Osteoblast (primary cell): Measurements from ENCODE around the gene APOL4. TPM values are rescaled to one million over a fixed set of nuclear protein-coding genes. Genes with fewer than 3 reads are reported as not detected.
"Not testable (repeated sequence)": the region's sequence is repeated elsewhere in the genome, so short reads cannot be mapped to it uniquely, and the experiment has no call there.

Experiments
- DNase-seq: peaks from one replicate; pipeline ENCODE4 v3.0.0; 2011; ENCODE audit warnings: low spot score, mixed read lengths; ENCODE audit not compliant: insufficient read length; ENCODE audit errors: missing footprints
- H2AFZ ChIP-seq: 2 replicates; pipeline ENCODE4 v1.6.0; 2011; ENCODE audit warnings: mild to moderate bottlenecking, low read length
- H3K27ac ChIP-seq: 2 replicates; pipeline ENCODE4 v1.5.1; 2011; ENCODE audit warnings: mild to moderate bottlenecking, low read depth, low read length, moderate library complexity
- H3K27me3 ChIP-seq: 2 replicates; pipeline ENCODE4 v1.6.0; 2012; ENCODE audit warnings: mild to moderate bottlenecking, control low read depth, inconsistent platforms, low read length, moderate library complexity; ENCODE audit not compliant: insufficient read depth
- H3K36me3 ChIP-seq: 2 replicates; pipeline ENCODE4 v1.5.1; 2011; ENCODE audit warnings: mild to moderate bottlenecking, low read length, control low read depth, moderate library complexity; ENCODE audit not compliant: insufficient read depth
- H3K4me1 ChIP-seq: 2 replicates; pipeline ENCODE4 v1.5.1; 2011; ENCODE audit warnings: mild to moderate bottlenecking, low read length, control low read depth, moderate library complexity; ENCODE audit not compliant: insufficient read depth
- H3K4me2 ChIP-seq: 2 replicates; pipeline ENCODE4 v1.6.0; 2011; ENCODE audit warnings: mild to moderate bottlenecking, low read length; ENCODE audit not compliant: insufficient read depth
- H3K4me3 ChIP-seq: fragments of 200-600 bp; sonication (generic); 3 replicates; pipeline ENCODE4 v1.5.1; 2012; ENCODE audit warnings: mild to moderate bottlenecking, low read length, inconsistent platforms; ENCODE audit not compliant: insufficient read depth
- H3K79me2 ChIP-seq: 2 replicates; pipeline ENCODE4 v1.6.0; 2012; ENCODE audit warnings: mild to moderate bottlenecking, low read length, control low read depth, inconsistent platforms; ENCODE audit not compliant: insufficient read depth
- H3K9me3 ChIP-seq: 2 replicates; pipeline ENCODE4 v1.5.1; 2011; ENCODE audit warnings: low read depth, low read length, control low read depth
- H4K20me1 ChIP-seq: 2 replicates; pipeline ENCODE4 v1.6.0; 2012; ENCODE audit warnings: mild to moderate bottlenecking, low read length, control low read depth; ENCODE audit not compliant: insufficient read depth
- CTCF ChIP-seq: IDR thresholded peaks from 2 replicates; pipeline ENCODE4 v1.5.1; 2011; ENCODE audit warnings: mild to moderate bottlenecking, low read depth, low read length, moderate library complexity; ENCODE audit errors: extremely low read depth
- total RNA-seq: library from RNA; depleted of rRNA; stranded (reverse); fragments of >200 nt; gene quantifications from 2 replicates; pipeline ENCODE4 v1.2.3, GENCODE V29; 2012

APOL4 gene
- total RNA-seq, 1 donor: 2.9 TPM

GRCh38 chr22:36164621-36165020, 37.0 kb downstream of the APOL4 start:
- Histone ChIP-seq H3K36me3 (no peaks in the 10 kb centered on the region), H3K9me3 (no peaks in the 10 kb centered on the region), H4K20me1 (no peaks in the 10 kb centered on the region), H3K4me3 (no peak overlapping the region), H3K27ac (no peak overlapping the region), H2AFZ (no peak overlapping the region), H3K4me1 (peaks cover 9% of the 10 kb centered on the region), H3K79me2 (no peaks in the 10 kb centered on the region), H3K27me3 (no peaks in the 10 kb centered on the region), H3K4me2 (no peak overlapping the region)
- DNase-seq: no peak
- TF ChIP-seq CTCF: no peak

GRCh38 chr22:36163497-36163896, 38.1 kb downstream of the APOL4 start:
- Histone ChIP-seq H3K4me1 (peaks cover 9% of the 10 kb centered on the region), H3K4me2 (no peak overlapping the region), H3K36me3 (no peaks in the 10 kb centered on the region), H3K27me3 (no peaks in the 10 kb centered on the region), H4K20me1 (no peaks in the 10 kb centered on the region), H3K27ac (no peak overlapping the region), H3K4me3 (no peak overlapping the region), H2AFZ (peak overlapping the region; percentile 75), H3K79me2 (no peaks in the 10 kb centered on the region), H3K9me3 (no peaks in the 10 kb centered on the region)
- TF ChIP-seq CTCF: no peak
- DNase-seq: no peak

GRCh38 chr22:36162127-36163034, 39.2 kb downstream of the APOL4 start:
- H3K9me3 ChIP-seq: no peaks in the 10 kb centered on the region
- no peak for TF ChIP-seq CTCF
- H4K20me1 ChIP-seq: no peaks in the 10 kb centered on the region
- peak overlapping the region; percentile 75 for H2AFZ ChIP-seq
- no peak overlapping the region for H3K4me3 ChIP-seq
- no peak for DNase-seq
- no peak overlapping the region for H3K27ac ChIP-seq
- H3K79me2 ChIP-seq: no peaks in the 10 kb centered on the region
- H3K36me3 ChIP-seq: no peaks in the 10 kb centered on the region
- no peak overlapping the region for H3K4me2 ChIP-seq
- no peaks in the 10 kb centered on the region for H3K27me3 ChIP-seq
- peaks cover 12% of the 10 kb centered on the region for H3K4me1 ChIP-seq

- H3K79me2 ChIP-seq, H3K36me3 ChIP-seq, H2AFZ ChIP-seq, H3K27ac ChIP-seq, H3K4me2 ChIP-seq, H3K4me3 ChIP-seq, DNase-seq, H4K20me1 ChIP-seq, H3K9me3 ChIP-seq, H3K27me3 ChIP-seq: not testable (repeated sequence)
- peaks cover 18% of the 10 kb centered on the region for H3K4me1 ChIP-seq
Measured at GRCh38 chr22:36161793-36162126, 39.8 kb downstream of the APOL4 start.
